H1 (cell line): ENCODE results near the gene IQSEC3. TPM values are rescaled to one million over a fixed set of nuclear protein-coding genes. Genes with fewer than 3 reads are reported as not detected.
A peak's percentile ranks its signal among the peaks of the same experiment; 100 is the strongest.
"Not testable (repeated sequence)": the region's sequence is repeated elsewhere in the genome, so short reads cannot be mapped to it uniquely, and the experiment has no call there.

Experiments used
- CTCF ChIA-PET: fragments of 300-600 bp; sonication (Branson Sonifier 250); formaldehyde crosslinking; loops from one replicate; lab custom pipeline; 2021; ENCODE audit not compliant: partially characterized antibody; lab: Charles Lee
- POLR2A ChIA-PET: fragments of 300-600 bp; sonication (Branson Sonifier 250); formaldehyde crosslinking; loops from one replicate; lab custom pipeline; 2021; ENCODE audit warnings: inconsistent platforms; ENCODE audit not compliant: partially characterized antibody; lab: Charles Lee
- DNase-seq, 2 experiments: peaks; one replicate each; pipeline versions ENCODE4 v3.0.0 to v3.0.0-alpha.2; 2010 to 2022; ENCODE audit warnings: low spot score in 2 of 2, low read depth in 1 of 2, mixed read lengths in 1 of 2
- FAIRE-seq: peaks from 2 replicates; lab custom pipeline; 2011; peaks lifted over from hg19 to GRCh38; lab: Jason Lieb, UNC
- H2AFZ ChIP-seq: 2 replicates; pipeline ENCODE4 v1.8.1; 2012; ENCODE audit warnings: low read length, inconsistent platforms
- H2AK5ac ChIP-seq: 2 replicates; pipeline ENCODE4 v1.6.1; 2013; ENCODE audit warnings: low read depth, low read length
- H2BK120ac ChIP-seq: replicated peaks from 2 replicates; pipeline ENCODE3; 2013; ENCODE audit warnings: low read depth, low read length, inconsistent platforms
- H2BK12ac ChIP-seq: 2 replicates; pipeline ENCODE4 v1.6.1; 2013; ENCODE audit warnings: low read depth, low read length
- H2BK15ac ChIP-seq: 2 replicates; pipeline ENCODE4 v1.6.1; 2013; ENCODE audit warnings: low read length
- H2BK20ac ChIP-seq: 2 replicates; pipeline ENCODE4 v1.6.1; 2013; ENCODE audit warnings: low read length
- H2BK5ac ChIP-seq: 2 replicates; pipeline ENCODE4 v1.6.1; 2013; ENCODE audit warnings: low read depth, low read length
- H3K14ac ChIP-seq: 2 replicates; pipeline ENCODE4 v1.6.1; 2013; ENCODE audit warnings: inconsistent platforms; ENCODE audit not compliant: insufficient read length
- H3K18ac ChIP-seq: 2 replicates; pipeline ENCODE4 v1.6.1; 2013; ENCODE audit warnings: low read length; ENCODE audit errors: extremely low read depth
- H3K23ac ChIP-seq: 2 replicates; pipeline ENCODE4 v1.6.1; 2013; ENCODE audit warnings: inconsistent platforms; ENCODE audit not compliant: insufficient read length
- H3K23me2 ChIP-seq: 2 replicates; pipeline ENCODE4 v1.6.1; 2013; ENCODE audit warnings: low read depth, low read length
- H3K27ac ChIP-seq: 2 replicates; pipeline ENCODE4 v1.6.1; 2011; ENCODE audit warnings: low read depth, low read length, inconsistent platforms
- H3K27me3 ChIP-seq, 4 experiments: replicated peaks in 1 of 4; 1 replicate in 1 of 4; 2 replicates in 3 of 4; pipeline versions ENCODE4 v1.6.1 to v1.8.1; 2011 to 2013; ENCODE audit warnings: low read length in 3 of 4, mild to moderate bottlenecking in 3 of 4, inconsistent platforms in 2 of 4, mixed read lengths in 2 of 4, moderate library complexity in 1 of 4; ENCODE audit not compliant: control insufficient read depth in 3 of 4, insufficient read depth in 3 of 4; ENCODE audit errors: extremely low read depth in 1 of 4
- H3K36me3 ChIP-seq, 4 experiments: 2 replicates each; pipeline versions ENCODE4 v1.6.1 to v1.8.1; 2011 to 2013; ENCODE audit warnings: mild to moderate bottlenecking in 4 of 4, low read length in 3 of 4, moderate library complexity in 2 of 4, control low read depth in 1 of 4, inconsistent platforms in 1 of 4; ENCODE audit not compliant: insufficient read depth in 4 of 4, control insufficient read depth in 2 of 4
- H3K4ac ChIP-seq: replicated peaks from 2 replicates; pipeline ENCODE3; 2013; ENCODE audit warnings: low read length, low read depth, mixed read lengths, inconsistent platforms; ENCODE audit not compliant: insufficient read length
- H3K4me1 ChIP-seq, 4 experiments: replicated peaks in 1 of 4; 1 replicate in 1 of 4; 2 replicates in 3 of 4; pipeline versions ENCODE4 v1.6.1 to v1.8.1; 2011 to 2013; ENCODE audit warnings: low read length in 3 of 4, inconsistent platforms in 2 of 4, mixed read lengths in 1 of 4; ENCODE audit not compliant: insufficient read depth in 4 of 4, control insufficient read depth in 3 of 4
- H3K4me2 ChIP-seq, 2 experiments: 2 replicates each; pipeline versions ENCODE4 v1.6.1 to v1.8.1; 2011 to 2013; ENCODE audit warnings: low read depth in 2 of 2, low read length in 2 of 2, control low read depth in 1 of 2, inconsistent platforms in 1 of 2, mild to moderate bottlenecking in 1 of 2; ENCODE audit not compliant: insufficient read depth in 1 of 2
- H3K4me3 ChIP-seq, 4 experiments: fragments of 200-600, 300-600 bp in 1 of 4; sonication (generic), shearing (Covaris generic), sonication (Bioruptor Twin) in 1 of 4; 2 replicates each; pipeline versions ENCODE4 v1.5.1 to v1.8.1; 2011 to 2016; ENCODE audit warnings: low read length in 4 of 4, low read depth in 3 of 4, control low read depth in 2 of 4, inconsistent platforms in 2 of 4, mild to moderate bottlenecking in 2 of 4, mixed read lengths in 1 of 4, moderate library complexity in 1 of 4; ENCODE audit not compliant: insufficient read depth in 2 of 4; ENCODE audit errors: extremely low read depth in 1 of 4
- H3K56ac ChIP-seq: replicated peaks from 2 replicates; pipeline ENCODE3; 2013; ENCODE audit warnings: low read depth, mild to moderate bottlenecking, mixed read lengths, low read length, inconsistent platforms; ENCODE audit not compliant: insufficient read length
- H3K79me1 ChIP-seq: 2 replicates; pipeline ENCODE4 v1.6.1; 2013; ENCODE audit warnings: low read depth, low read length, control low read depth
- H3K79me2 ChIP-seq, 2 experiments: 2 replicates each; pipeline versions ENCODE4 v1.6.1 to v1.8.1; 2012 to 2013; ENCODE audit warnings: low read length in 2 of 2, mild to moderate bottlenecking in 2 of 2, inconsistent platforms in 1 of 2; ENCODE audit not compliant: insufficient read depth in 2 of 2, control insufficient read depth in 1 of 2
- H3K9ac ChIP-seq, 4 experiments: replicated peaks in 1 of 4; 1 replicate in 1 of 4; 2 replicates in 3 of 4; pipeline versions ENCODE4 v1.6.1 to v1.8.1; 2011 to 2013; ENCODE audit warnings: low read depth in 3 of 4, low read length in 3 of 4, control low read depth in 2 of 4, mild to moderate bottlenecking in 2 of 4, moderate library complexity in 2 of 4, inconsistent platforms in 1 of 4; ENCODE audit errors: extremely low read depth in 1 of 4
- H3K9me3 ChIP-seq, 2 experiments: 2 replicates each; pipeline versions ENCODE4 v1.6.1 to v1.8.1; 2012 to 2013; ENCODE audit warnings: mild to moderate bottlenecking in 2 of 2, moderate library complexity in 2 of 2, control low read depth in 1 of 2, inconsistent platforms in 1 of 2, low read depth in 1 of 2, low read length in 1 of 2, mixed read lengths in 1 of 2; ENCODE audit not compliant: insufficient read depth in 2 of 2
- H4K20me1 ChIP-seq, 2 experiments: replicated peaks in 1 of 2; 2 replicates each; pipeline versions ENCODE3 to v1.8.1; 2011 to 2013; ENCODE audit warnings: inconsistent platforms in 2 of 2, low read length in 2 of 2, mild to moderate bottlenecking in 1 of 2; ENCODE audit not compliant: insufficient read depth in 2 of 2, control insufficient read depth in 1 of 2
- H4K5ac ChIP-seq: 2 replicates; pipeline ENCODE4 v1.6.1; 2013; ENCODE audit warnings: low read length, low read depth, mixed read lengths, inconsistent platforms; ENCODE audit not compliant: insufficient read length
- H4K8ac ChIP-seq: 2 replicates; pipeline ENCODE4 v1.8.0; 2013; ENCODE audit warnings: mild to moderate bottlenecking, moderate library complexity, low read length, inconsistent platforms; ENCODE audit not compliant: insufficient read depth; ENCODE audit errors: extremely low read depth
- H4K91ac ChIP-seq: replicated peaks from 2 replicates; pipeline ENCODE3; 2013; ENCODE audit warnings: low read length, mixed read lengths, inconsistent platforms; ENCODE audit not compliant: insufficient read length
- WGBS, 2 experiments: shearing (Covaris generic) in 1 of 2; methylation state at CpG; one replicate each; pipeline versions ENCODE4 v1.1.6 to v1.1.7; 2013 to 2015; ENCODE audit warnings: low lambda C conversion rate in 2 of 2, mixed read lengths in 2 of 2, inconsistent platforms in 1 of 2, low coverage in 1 of 2, missing lambda C conversion rate in 1 of 2; ENCODE audit not compliant: insufficient replicate concordance in 2 of 2, insufficient coverage in 1 of 2, insufficient read length in 1 of 2; ENCODE audit errors: extremely low coverage in 1 of 2, missing lambda C conversion rate in 1 of 2; 5-methylcytosine and 5-hydroxymethylcytosine counted together
- polyA plus RNA-seq, 7 experiments: library from polyadenylated mRNA; depleted of rRNA in 3 of 7; stranded (reverse) in 5 of 7; unstranded in 2 of 7; fragments of >200 nt in 5 of 7; fragments of 200-250 nt in 2 of 7; gene quantifications; 1 replicate in 5 of 7; 2 replicates in 1 of 7; 4 replicates in 1 of 7; pipeline versions ENCODE4 v1.2.1 to v1.2.3, GENCODE V29; 2011 to 2013; ENCODE audit warnings: missing spikeins in 2 of 7, mixed read lengths in 2 of 7
- total RNA-seq: library from RNA; stranded (reverse); fragmentation: NEBNext Ultra II Directional; extraction: Animal tissue kit (Norgen Biotek cat#: 25700); gene quantifications from 2 replicates; pipeline ENCODE4 v1.2.1, GENCODE V29; 2021

IQSEC3 gene
- total and polyA plus RNA-seq, 2 of the 8 experiments (the other 6 are each of a cell fraction or from before 2014, with no cell fraction given), result 1.2 to 3.1 TPM

- H2BK5ac ChIP-seq, H3K9me3 ChIP-seq, H3K23ac ChIP-seq, H3K4me1 ChIP-seq, H3K4me2 ChIP-seq, H3K56ac ChIP-seq, H4K20me1 ChIP-seq, H2BK12ac ChIP-seq, H2AK5ac ChIP-seq, H2BK15ac ChIP-seq, H2BK20ac ChIP-seq, H3K18ac ChIP-seq, H3K23me2 ChIP-seq, H3K4me3 ChIP-seq, H2BK120ac ChIP-seq, H4K5ac ChIP-seq, H3K9ac ChIP-seq, H4K8ac ChIP-seq, H3K4ac ChIP-seq, CTCF ChIA-PET, H3K14ac ChIP-seq, H3K27ac ChIP-seq, H2AFZ ChIP-seq, H3K27me3 ChIP-seq, H4K91ac ChIP-seq, FAIRE-seq, H3K79me2 ChIP-seq, POLR2A ChIA-PET: not testable (repeated sequence)
- 95% methylated on average over 17 of the region's 26 CpGs; no CpG with 5 or more reads in 1 of the 2 experiments for WGBS, 2 experiments
- Histone ChIP-seq H3K79me1 (peaks cover 12% of the 10 kb centered on the region; the same call in 1 of the 2 replicates), H3K36me3 (peaks cover 2 to 11% (median 9%) of the 10 kb centered on the region in 4 experiments; a peak in 5 of 8 replicates)
- DNase-seq, result peak in 1 of 2 experiments; percentile 45
Observed at GRCh38 chr12:18821-19567, 47.6 kb upstream of the IQSEC3 start.
